IMR-90 (cell line): ENCODE data around the gene NDOR1. TPM values are rescaled to one million over a fixed set of nuclear protein-coding genes. Genes with fewer than 3 reads are reported as not detected.

Experiments
- ATAC-seq: fragments of 200-7000 bp; cut with Tn5 transposase; 2 replicates; pipeline ENCODE4 v1.9.1; 2020; ENCODE audit warnings: low read depth, mild to moderate bottlenecking, moderate library complexity
- BruUV-seq: library from RNA; stranded (reverse); fragments of 400-500 nt; replicated peaks from 2 replicates; lab custom pipeline; 2021; lab: Mats Ljungman, UMichigan
- CTCF ChIA-PET: fragments of 300-600 bp; formaldehyde crosslinking; extraction: SDS; loops from one replicate; lab custom pipeline; 2021; ENCODE audit warnings: antibody characterized with exemption; lab: Yijun Ruan, JAX
- POLR2A ChIA-PET: fragments of 300-600 bp; sonication (Branson Sonifier 250); formaldehyde crosslinking; loops from one replicate; lab custom pipeline; 2022; ENCODE audit warnings: antibody characterized with exemption; ENCODE audit not compliant: unreplicated experiment; lab: Charles Lee
- DNase-seq: peaks from one replicate; pipeline ENCODE4 v3.0.0; 2013
- H2AFZ ChIP-seq: replicated peaks from 2 replicates; pipeline ENCODE3; 2013; ENCODE audit warnings: low read length, mild to moderate bottlenecking; ENCODE audit not compliant: poor library complexity
- H2AK5ac ChIP-seq: 2 replicates; pipeline ENCODE4 v1.6.1; 2013; ENCODE audit warnings: low read depth, low read length, inconsistent platforms
- H2AK9ac ChIP-seq: replicated peaks from 2 replicates; pipeline ENCODE3; 2013; ENCODE audit warnings: mild to moderate bottlenecking, low read depth, low read length, moderate library complexity; ENCODE audit not compliant: poor library complexity
- H2BK120ac ChIP-seq: 2 replicates; pipeline ENCODE4 v1.6.1; 2013; ENCODE audit warnings: low read depth, low read length, inconsistent platforms
- H2BK15ac ChIP-seq: 3 replicates; pipeline ENCODE4 v1.6.1; 2013; ENCODE audit warnings: low read depth, low read length, inconsistent platforms
- H2BK20ac ChIP-seq: 2 replicates; pipeline ENCODE4 v1.6.1; 2013; ENCODE audit warnings: low read depth, mild to moderate bottlenecking, inconsistent platforms, low read length, moderate library complexity
- H2BK5ac ChIP-seq: 2 replicates; pipeline ENCODE4 v1.6.1; 2013; ENCODE audit warnings: mild to moderate bottlenecking, low read depth, low read length, inconsistent platforms; ENCODE audit not compliant: poor library complexity, severe bottlenecking
- H3K14ac ChIP-seq: replicated peaks from 2 replicates; pipeline ENCODE4 v1.6.1; 2013; ENCODE audit warnings: low read depth, low read length, inconsistent platforms
- H3K18ac ChIP-seq: 2 replicates; pipeline ENCODE4 v1.6.1; 2013; ENCODE audit warnings: low read depth, low read length, control low read depth
- H3K23ac ChIP-seq: 2 replicates; pipeline ENCODE4 v1.6.1; 2013; ENCODE audit warnings: low read depth, low read length, inconsistent platforms
- H3K27ac ChIP-seq: 2 replicates; pipeline ENCODE4 v1.5.1; 2013; ENCODE audit warnings: mild to moderate bottlenecking, control low read depth, low read length; ENCODE audit not compliant: insufficient read depth
- H3K27me3 ChIP-seq: 2 replicates; pipeline ENCODE4 v1.6.1; 2013; ENCODE audit warnings: low read length; ENCODE audit not compliant: control insufficient read depth, insufficient read depth
- H3K36me3 ChIP-seq: 2 replicates; pipeline ENCODE4 v1.6.1; 2013; ENCODE audit warnings: low read length, mixed read lengths; ENCODE audit not compliant: control insufficient read depth, insufficient read depth
- H3K4ac ChIP-seq: 2 replicates; pipeline ENCODE4 v1.6.1; 2013; ENCODE audit warnings: low read depth, low read length, inconsistent platforms
- H3K4me1 ChIP-seq: 2 replicates; pipeline ENCODE4 v1.6.1; 2013; ENCODE audit warnings: low read length, mixed read lengths; ENCODE audit not compliant: control insufficient read depth, insufficient read depth
- H3K4me2 ChIP-seq: 2 replicates; pipeline ENCODE4 v1.6.1; 2013; ENCODE audit warnings: low read depth, mild to moderate bottlenecking, control low read depth, low read length, moderate library complexity
- H3K4me3 ChIP-seq: 2 replicates; pipeline ENCODE4 v1.5.1; 2013; ENCODE audit warnings: low read depth, mild to moderate bottlenecking, control low read depth, low read length, moderate library complexity; ENCODE audit not compliant: insufficient read depth
- H3K56ac ChIP-seq: 2 replicates; pipeline ENCODE4 v1.6.1; 2013; ENCODE audit warnings: low read length, inconsistent platforms; ENCODE audit not compliant: insufficient read depth; ENCODE audit errors: extremely low read depth
- H3K79me1 ChIP-seq, 2 experiments: 2 replicates each; pipeline ENCODE4 v1.6.1; 2013; ENCODE audit warnings: low read length in 2 of 2, inconsistent platforms in 1 of 2, low read depth in 1 of 2
- H3K9ac ChIP-seq: 2 replicates; pipeline ENCODE4 v1.6.1; 2013; ENCODE audit warnings: low read depth, low read length, control low read depth
- H3K9me1 ChIP-seq: 2 replicates; pipeline ENCODE4 v1.6.1; 2013; ENCODE audit warnings: low read length, inconsistent platforms; ENCODE audit not compliant: insufficient read depth
- H3K9me3 ChIP-seq: 2 replicates; pipeline ENCODE4 v1.6.1; 2013; ENCODE audit warnings: low read length; ENCODE audit not compliant: control insufficient read depth, insufficient read depth
- H4K20me1 ChIP-seq: 2 replicates; pipeline ENCODE4 v1.6.1; 2013; ENCODE audit warnings: low read length, inconsistent platforms; ENCODE audit not compliant: insufficient read depth
- H4K5ac ChIP-seq: 2 replicates; pipeline ENCODE4 v1.6.1; 2013; ENCODE audit warnings: mild to moderate bottlenecking, low read depth, low read length, control low read depth
- H4K8ac ChIP-seq, 2 experiments: 2 replicates each; pipeline ENCODE4 v1.6.1; 2013; ENCODE audit warnings: low read depth in 2 of 2, low read length in 2 of 2, control low read depth in 1 of 2, inconsistent platforms in 1 of 2
- H4K91ac ChIP-seq: 2 replicates; pipeline ENCODE4 v1.6.1; 2013; ENCODE audit warnings: low read depth, low read length, inconsistent platforms; ENCODE audit not compliant: insufficient read depth
- CEBPB ChIP-seq: IDR thresholded peaks from 2 replicates; pipeline ENCODE4 v1.6.1; 2012; ENCODE audit warnings: low read depth, low read length, improper control_type of control experiment
- CHD1 ChIP-seq: IDR thresholded peaks from 2 replicates; pipeline ENCODE4 v1.6.1; 2012; ENCODE audit warnings: low read depth, low read length, improper control_type of control experiment
- CTCF ChIP-seq: conservative IDR thresholded peaks from 2 replicates; pipeline ENCODE4 v1.5.1; 2012; ENCODE audit warnings: mild to moderate bottlenecking, low read depth, low read length, improper control_type of control experiment
- ELK1 ChIP-seq: fragments of 150-350 bp; IDR thresholded peaks from 2 replicates; pipeline ENCODE4 v1.6.1; 2016; ENCODE audit warnings: low read depth, mild to moderate bottlenecking, low read length, moderate library complexity, borderline replicate concordance
- NFE2L2 ChIP-seq: fragments of 150-350 bp; IDR thresholded peaks from 2 replicates; pipeline ENCODE4 v1.6.1; 2016; ENCODE audit warnings: low read depth, mild to moderate bottlenecking, low read length
- POLR2A ChIP-seq: IDR thresholded peaks from 2 replicates; pipeline ENCODE4 v1.6.1; 2012; ENCODE audit warnings: mild to moderate bottlenecking, low read depth, low read length
- RAD21 ChIP-seq: IDR thresholded peaks from 2 replicates; pipeline ENCODE4 v1.6.1; 2012; ENCODE audit warnings: low read length, improper control_type of control experiment
- RCOR1 ChIP-seq: IDR thresholded peaks from 2 replicates; pipeline ENCODE4 v1.6.1; 2012; ENCODE audit warnings: mild to moderate bottlenecking, low read length, improper control_type of control experiment; ENCODE audit not compliant: insufficient replicate concordance
- RFX5 ChIP-seq: IDR thresholded peaks from 2 replicates; pipeline ENCODE4 v1.8.0; 2012; ENCODE audit warnings: low read depth, mild to moderate bottlenecking, low read length, moderate library complexity
- USF2 ChIP-seq: fragments of 150-350 bp; IDR thresholded peaks from 2 replicates; pipeline ENCODE4 v1.6.1; 2017; ENCODE audit warnings: mild to moderate bottlenecking, antibody characterized with exemption, low read length, low read depth
- WGBS, 2 experiments: methylation state at CpG; one replicate each; pipeline versions ENCODE4 v1.1.5 to v1.1.7; 2013; ENCODE audit warnings: missing lambda C conversion rate in 2 of 2; ENCODE audit not compliant: insufficient read length in 1 of 2; ENCODE audit errors: extremely low coverage in 2 of 2; 5-methylcytosine and 5-hydroxymethylcytosine counted together
- dilution Hi-C: fragments of 300-500 bp; cut with HindIII; formaldehyde crosslinking; loops from one replicate; pipeline ENCODE4 v1.14.3; 2018; ENCODE audit warnings: low sequenced_read_pairs; ENCODE audit not compliant: unreplicated experiment
- in situ Hi-C: fragments of 300-500 bp; cut with MboI; formaldehyde crosslinking; loops from 3 replicates; pipeline ENCODE4 v1.14.3; 2019; ENCODE audit warnings: low sequenced_read_pairs, inconsistent platforms, mixed read lengths
- intact Hi-C: fragments of 100-400 bp; cut with micrococcal nuclease; formaldehyde crosslinking; loops from 2 replicates; pipeline ENCODE4 v1.10.0; 2022
- polyA plus RNA-seq, 3 experiments: library from polyadenylated mRNA; depleted of rRNA; stranded (reverse); fragments of >200 nt; gene quantifications; 2 replicates each; pipeline ENCODE4 v1.2.3, GENCODE V29; 2012; ENCODE audit warnings: low replicate concordance in 1 of 3
- total RNA-seq: library from RNA; depleted of rRNA; stranded (reverse); fragments of >200 nt; gene quantifications from 2 replicates; pipeline ENCODE4 v1.2.3, GENCODE V29; 2012

The NDOR1 gene
- total and polyA plus RNA-seq, 2 of the 4 experiments (the other 2 are of a cell fraction) = 0.90 to 10.6 TPM

- Histone ChIP-seq H3K4me1 (peaks cover 14% of the 10 kb centered on the region), H2BK120ac (no peak overlapping the region), H3K79me1 (peaks cover 0 to 4% of the 10 kb centered on the region in 2 experiments; a peak in 1 of 4 replicates), H4K91ac (no peak overlapping the region), H2AFZ (peak overlapping the region; percentile 61), H4K8ac (no peak overlapping the region; a peak in 1 of 4 replicates), H3K9ac (no peak overlapping the region), H3K36me3 (peaks cover 16% of the 10 kb centered on the region), H3K4ac (no peak overlapping the region), H3K4me3 (no peak overlapping the region), H3K27ac (no peak overlapping the region; the same call in 1 of the 2 replicates), H3K14ac (no peak overlapping the region), H3K9me3 (no peaks in the 10 kb centered on the region), H2BK15ac (no peak overlapping the region), H2BK5ac (no peak overlapping the region), H3K27me3 (no peaks in the 10 kb centered on the region), H4K5ac (no peak overlapping the region), H3K4me2 (no peak overlapping the region), H2BK20ac (no peak overlapping the region), H3K23ac (no peak overlapping the region), H2AK9ac (no peak overlapping the region), H3K18ac (no peak overlapping the region), H3K9me1 (peaks cover 3% of the 10 kb centered on the region; the same call in 1 of the 2 replicates), H3K56ac (no peak overlapping the region), H4K20me1 (no peaks in the 10 kb centered on the region), H2AK5ac (no peak overlapping the region)
- 91% methylated on average over 11 of the region's 30 CpGs; no CpG with 5 or more reads in 1 of the 2 experiments for WGBS, 2 experiments
- BruUV-seq = no TSS peak
- ATAC-seq = no peak
- dilution Hi-C loops = no loop called here
- in situ Hi-C loops = no loop called here
- intact Hi-C loops = no loop called here
- POLR2A ChIA-PET = no interaction called here
- CTCF ChIA-PET = no interaction called here
- TF ChIP-seq CHD1 (no peak), POLR2A (no peak), CEBPB (no peak), NFE2L2 (no peak), RFX5 (no peak), RAD21 (no peak), RCOR1 (no peak), USF2 (no peak), ELK1 (no peak), CTCF (no peak)
- DNase-seq = no peak
Observed at GRCh38 chr9:137218212-137218753, 12.8 kb downstream of the NDOR1 start.
